Measurements from ENCODE around the gene TAB2. TPM values are rescaled to one million over a fixed set of nuclear protein-coding genes. Genes with fewer than 3 reads are reported as not detected.
A peak's percentile ranks its signal among the peaks of the same experiment; 100 is the strongest.
"Not testable (repeated sequence)": the region's sequence is repeated elsewhere in the genome, so short reads cannot be mapped to it uniquely, and the experiment has no call there.

The TAB2 gene
- polyA plus RNA-seq, 1 donor: 98.7 TPM

DNA sequence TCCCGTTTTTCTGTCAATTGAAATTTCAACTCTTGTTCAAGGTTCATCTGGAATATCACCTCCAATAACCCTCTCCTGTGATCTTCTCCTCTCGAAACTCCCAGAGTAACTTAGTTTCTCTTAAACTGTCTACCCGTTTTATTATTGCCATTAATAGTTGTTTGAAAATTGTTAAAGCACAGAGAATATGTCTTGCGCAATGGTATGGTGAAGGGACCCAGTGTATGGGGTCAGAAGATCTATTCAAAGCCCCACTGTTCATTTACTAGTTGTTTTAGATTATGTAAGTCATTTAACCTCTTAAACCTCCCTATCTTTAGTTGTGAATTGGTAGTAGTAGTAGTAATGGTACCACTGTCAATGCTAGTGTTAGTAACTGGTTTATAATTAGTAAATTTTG, 6.2 kb upstream of the TAB2 start:
- DNase-seq: no peak

DNA sequence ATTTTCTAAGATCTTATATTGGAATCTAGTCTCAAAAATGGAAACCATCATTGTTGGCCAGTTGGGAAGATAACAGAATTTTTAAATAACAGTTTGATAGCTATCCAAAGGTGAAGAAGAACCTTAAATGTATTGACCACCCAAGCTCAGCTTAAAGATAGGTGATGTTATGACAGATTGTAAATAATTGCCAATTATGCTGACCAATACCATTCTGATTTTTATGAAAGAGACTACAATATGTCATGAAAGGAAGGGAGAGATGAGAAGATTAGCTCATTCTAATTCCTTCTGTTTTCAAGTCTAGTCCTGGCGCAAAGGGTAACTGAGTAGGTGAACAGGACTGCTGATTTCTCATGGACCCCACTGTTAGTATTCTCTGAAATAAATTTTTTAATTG, 5.7 kb upstream of the TAB2 start:
- DNase-seq: no peak

DNA sequence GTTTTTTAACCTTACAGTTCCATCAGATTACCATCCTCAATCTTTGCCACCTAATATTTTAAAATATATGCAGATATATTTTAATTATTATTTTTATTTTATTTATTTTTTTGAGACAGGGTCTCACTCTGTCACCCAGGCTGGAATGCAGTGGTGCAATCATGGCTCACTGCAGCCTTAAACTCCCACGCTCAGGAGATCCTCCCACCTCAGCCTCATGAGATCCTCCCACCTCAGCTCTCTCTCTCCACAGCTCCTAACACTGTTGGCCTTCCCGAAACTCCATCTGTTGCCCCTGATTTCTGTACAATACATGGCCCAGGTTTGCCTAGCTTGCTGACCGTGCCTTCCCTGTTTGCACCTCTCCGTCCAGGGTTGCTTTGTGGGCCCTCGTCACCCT, 4.4 kb upstream of the TAB2 start:
- DNase-seq: no peak

GRCh38 chr6:149313861-149314260, 3.7 kb upstream of the TAB2 start:
- DNase-seq: no peak

DNA sequence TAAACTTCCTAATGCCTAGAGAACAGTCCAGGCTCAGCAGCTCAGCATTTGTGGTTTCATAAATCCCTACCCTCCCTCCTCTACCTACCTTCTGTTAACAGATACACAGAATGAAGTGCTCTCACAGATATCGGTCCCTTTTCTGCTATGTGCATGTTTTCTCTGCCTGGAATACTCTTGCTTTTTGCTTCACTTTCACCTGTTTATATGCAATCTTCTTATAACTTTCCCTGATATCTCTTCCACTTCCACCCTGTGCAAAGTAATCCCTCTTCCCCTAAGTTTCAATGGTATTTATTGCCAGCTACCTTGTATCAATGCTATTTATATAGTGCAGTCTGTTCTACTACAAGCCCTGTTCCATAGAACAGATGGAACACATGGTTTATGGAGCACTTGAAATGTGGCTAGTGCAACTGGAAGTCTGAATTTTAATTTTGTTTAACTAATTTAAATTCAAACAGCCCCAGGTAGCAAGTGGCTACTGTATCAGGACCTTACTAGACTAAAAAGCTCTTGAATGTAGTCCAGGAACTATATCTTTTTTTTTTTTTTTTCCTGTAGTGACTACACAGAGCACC, 3.1 kb upstream of the TAB2 start:
- DNase-seq: no peak

DNA sequence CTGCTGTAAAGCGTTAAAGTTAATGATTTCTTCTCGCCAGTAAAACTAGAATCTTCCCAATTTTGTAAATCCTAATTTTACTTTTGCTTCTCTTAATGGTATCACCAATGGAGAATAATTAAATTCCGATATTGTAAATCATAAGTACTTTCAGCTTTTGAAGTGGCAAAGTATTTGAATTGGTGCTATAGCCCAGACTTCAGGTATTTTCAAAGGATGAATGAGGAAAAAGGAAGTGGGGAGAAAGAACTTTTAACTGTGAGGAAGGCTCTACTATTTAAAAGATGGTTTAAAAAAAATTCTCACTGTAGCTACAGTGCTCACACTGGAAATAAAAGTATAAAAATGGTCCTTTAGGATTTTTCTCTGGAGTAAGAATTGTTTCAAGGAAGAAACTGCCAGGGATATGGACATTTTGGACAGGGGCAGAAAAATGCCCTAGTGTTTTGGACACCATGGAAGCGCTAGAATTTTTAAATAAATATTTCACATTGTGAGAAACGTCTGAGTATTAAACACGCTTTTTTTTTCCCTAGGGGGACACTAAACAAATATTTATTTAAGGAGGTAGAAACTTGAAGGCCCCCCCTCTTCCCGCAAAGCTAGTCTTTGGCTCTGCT, 1.3 kb upstream of the TAB2 start:
- DNase-seq: no peak

DNA sequence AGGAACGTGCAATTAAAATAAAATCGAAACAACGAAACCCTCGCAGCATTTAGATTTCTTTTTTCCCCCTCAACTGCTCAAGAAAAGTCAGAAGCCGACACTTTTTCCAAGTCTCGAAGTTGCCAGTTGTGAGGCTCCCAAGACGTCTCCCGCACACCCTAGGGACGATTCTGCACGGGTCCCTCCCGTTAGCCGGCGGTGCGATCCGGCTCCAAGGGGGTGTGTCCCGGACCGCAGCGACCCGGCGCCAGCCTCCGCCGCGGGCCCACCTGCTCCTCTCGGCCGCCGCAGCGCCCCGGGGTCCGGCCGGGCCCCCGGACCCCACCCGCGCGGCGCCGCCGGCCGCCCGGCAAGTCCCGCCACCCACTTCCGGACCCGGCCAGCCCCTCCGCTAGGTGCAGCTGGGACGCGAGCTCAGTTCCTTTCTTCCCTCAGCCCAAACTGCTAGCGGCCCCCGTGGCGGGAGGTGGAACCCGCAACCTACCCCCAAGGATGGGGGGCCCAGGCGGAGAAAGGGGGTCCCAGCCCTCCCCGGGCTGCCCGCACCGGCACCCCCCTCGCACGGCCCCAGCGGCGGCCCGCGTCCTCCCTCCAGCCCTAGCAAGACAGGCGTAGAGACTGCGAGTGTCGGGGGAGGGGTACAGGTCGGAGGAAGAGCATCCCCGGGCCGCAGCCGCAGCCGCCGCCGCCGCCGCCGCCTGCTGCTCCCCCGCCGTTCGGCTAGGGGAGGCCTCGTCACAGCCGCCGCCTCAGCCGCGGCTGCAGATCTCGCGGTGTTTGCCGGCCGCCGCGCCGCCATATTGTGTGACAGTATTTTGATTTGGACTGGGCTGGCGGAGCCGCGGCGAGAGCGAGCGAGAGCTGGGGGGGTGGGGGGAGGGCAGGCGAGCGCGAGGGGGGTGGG, 520 bp upstream of the TAB2 start:
- DNase-seq: peak; percentile 92

DNA sequence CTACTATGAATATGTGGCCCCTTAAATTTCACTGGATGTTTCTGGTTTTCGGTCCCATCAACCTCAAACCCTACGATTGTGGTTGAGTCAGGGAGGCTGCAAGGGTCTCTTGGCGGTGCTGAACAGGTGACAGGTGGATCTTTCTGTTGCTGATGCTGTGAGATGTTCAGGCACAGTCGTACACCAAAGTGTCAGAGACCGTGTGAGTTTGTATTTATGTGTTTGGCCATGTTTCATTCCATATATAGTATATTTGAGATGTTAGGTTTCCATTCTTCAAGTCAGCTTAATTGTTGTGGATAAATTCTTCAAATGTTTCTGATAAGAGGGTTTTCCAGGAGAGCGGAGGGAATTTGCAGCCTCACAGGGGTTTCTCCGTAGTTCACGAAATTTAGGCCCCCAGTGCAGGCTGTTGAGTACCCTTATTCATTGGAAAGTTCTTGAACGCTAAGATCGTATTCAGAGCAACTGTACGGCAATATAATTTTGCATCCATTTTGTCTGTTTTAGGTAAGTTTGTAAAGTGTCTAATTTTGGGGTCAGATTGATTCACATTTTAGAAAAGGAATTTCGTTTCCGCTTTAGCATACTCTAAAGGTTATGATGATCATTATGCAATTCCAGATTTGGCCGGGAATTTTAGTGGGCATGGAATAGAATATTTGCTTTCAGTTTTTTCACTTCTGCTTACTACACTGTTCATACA, 1.2 kb downstream of the TAB2 start:
- DNase-seq: no peak

DNA sequence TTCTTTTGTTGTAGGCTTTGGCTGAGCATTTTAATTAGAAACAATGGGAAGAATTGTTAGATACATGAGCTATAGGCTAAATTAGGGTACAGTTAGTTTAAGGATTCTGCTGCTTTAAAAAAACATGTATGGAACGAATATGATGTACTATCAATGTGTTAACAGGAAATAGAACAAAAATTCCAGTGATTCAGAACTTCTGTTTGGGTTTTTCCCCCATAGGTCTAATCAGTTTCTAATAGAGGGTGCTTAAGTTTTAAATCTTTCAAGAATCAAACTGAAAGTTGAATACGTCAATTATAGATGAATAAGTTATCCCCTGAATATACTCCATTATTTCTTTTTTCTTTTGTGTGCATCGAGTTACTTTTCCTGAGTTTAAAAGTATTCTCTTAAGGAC, 1.9 kb downstream of the TAB2 start:
- no peak for DNase-seq

- not testable (repeated sequence) for DNase-seq
Observed at GRCh38 chr6:149320016-149320415, 2.5 kb downstream of the TAB2 start.

- DNase-seq: no peak
Observed at GRCh38 chr6:149320796-149321195, 3.3 kb downstream of the TAB2 start.

DNA sequence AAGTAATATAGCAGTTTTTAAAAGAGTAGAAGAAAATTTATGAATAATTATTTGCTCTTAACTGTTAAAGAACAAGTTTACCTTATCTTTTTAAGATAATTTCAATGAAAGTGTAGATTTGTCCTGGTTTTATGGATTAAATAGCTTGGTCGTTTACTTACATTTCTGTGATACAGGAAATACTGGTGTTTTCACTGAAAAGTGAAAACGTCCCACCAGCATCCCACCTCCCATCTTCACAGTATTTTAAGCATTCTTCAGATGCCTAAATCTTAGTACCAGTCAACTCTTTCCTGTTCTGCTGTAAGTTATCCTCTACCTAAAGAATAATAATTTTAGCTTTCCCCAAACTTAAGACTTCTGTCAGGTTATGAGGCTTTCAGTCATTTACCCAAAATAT, 5.8 kb downstream of the TAB2 start:
- no peak for DNase-seq

GRCh38 chr6:149323925-149324324, 6.4 kb downstream of the TAB2 start:
- DNase-seq: no peak

DNA sequence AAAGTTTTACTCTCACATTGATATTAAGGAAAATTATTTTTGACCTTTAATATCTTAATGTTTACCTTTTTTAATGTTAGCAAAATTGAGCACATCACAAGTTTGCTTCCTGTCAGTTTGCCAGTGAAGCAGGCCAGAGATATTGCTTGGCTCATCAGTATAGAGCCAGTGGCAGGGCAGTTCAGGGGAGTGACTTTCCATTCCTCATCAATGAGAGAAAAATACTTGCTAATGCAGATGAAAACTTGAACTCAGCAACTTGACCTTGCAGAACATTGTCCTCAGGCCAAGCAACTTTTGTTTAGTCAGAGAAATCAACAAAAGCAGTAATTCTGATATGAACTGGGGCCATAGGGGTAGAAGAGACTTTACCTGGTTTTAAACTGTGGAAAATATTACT, 6.9 kb downstream of the TAB2 start:
- DNase-seq: no peak

DNA sequence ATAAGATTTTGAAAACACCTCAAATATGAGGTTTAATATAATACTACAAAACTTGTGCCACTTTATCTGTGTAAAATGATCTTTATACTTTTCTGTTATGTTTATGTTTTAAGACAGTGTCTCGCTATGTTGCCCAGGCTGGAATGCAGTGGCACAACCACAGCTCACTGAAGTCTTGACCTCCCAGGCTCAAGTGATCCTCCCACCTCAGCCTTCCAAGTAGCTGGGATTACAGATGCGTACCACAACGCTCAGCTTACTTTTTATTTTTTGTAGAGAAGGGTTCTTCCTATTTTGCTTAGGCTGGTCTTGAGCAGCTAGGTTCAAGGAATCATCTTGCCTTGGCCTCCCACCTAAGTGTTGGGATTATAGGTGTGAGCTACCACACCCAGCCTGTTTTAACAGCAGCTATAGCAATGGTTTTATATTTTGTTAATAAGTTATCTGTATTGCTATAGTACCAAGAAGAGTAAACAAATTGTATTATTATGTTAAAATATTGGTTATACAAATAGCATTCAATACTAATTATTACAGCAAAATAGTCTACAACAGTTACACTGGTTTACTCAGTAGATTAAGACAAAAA, 8.2 kb downstream of the TAB2 start:
- no peak for DNase-seq

GRCh38 chr6:149327638-149328037, 10.1 kb downstream of the TAB2 start:
- no peak for DNase-seq

- DNase-seq: no peak
Observed at GRCh38 chr6:149328083-149328482, 10.6 kb downstream of the TAB2 start.

DNA sequence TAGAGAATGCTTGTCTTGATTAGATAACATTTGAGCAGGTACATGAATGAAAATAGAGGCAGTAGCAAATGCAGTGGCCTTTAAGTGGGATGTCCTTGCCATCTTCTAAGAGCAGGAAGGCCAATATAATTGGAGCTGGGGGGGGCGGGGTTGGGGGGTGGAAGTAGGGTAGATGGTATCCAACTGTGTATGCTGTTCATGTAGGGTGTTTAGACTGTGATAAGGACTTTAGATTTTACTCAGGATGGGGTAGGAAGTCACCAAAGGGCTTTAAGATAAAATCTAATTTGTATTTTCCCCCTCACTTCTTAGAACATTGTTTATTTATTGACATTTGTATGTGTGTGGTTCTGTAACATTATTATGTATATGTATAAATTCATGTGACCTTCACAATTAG, 12.0 kb downstream of the TAB2 start:
- no peak for DNase-seq

GRCh38 chr6:149330133-149330532, 12.6 kb downstream of the TAB2 start:
- DNase-seq: no peak

DNA sequence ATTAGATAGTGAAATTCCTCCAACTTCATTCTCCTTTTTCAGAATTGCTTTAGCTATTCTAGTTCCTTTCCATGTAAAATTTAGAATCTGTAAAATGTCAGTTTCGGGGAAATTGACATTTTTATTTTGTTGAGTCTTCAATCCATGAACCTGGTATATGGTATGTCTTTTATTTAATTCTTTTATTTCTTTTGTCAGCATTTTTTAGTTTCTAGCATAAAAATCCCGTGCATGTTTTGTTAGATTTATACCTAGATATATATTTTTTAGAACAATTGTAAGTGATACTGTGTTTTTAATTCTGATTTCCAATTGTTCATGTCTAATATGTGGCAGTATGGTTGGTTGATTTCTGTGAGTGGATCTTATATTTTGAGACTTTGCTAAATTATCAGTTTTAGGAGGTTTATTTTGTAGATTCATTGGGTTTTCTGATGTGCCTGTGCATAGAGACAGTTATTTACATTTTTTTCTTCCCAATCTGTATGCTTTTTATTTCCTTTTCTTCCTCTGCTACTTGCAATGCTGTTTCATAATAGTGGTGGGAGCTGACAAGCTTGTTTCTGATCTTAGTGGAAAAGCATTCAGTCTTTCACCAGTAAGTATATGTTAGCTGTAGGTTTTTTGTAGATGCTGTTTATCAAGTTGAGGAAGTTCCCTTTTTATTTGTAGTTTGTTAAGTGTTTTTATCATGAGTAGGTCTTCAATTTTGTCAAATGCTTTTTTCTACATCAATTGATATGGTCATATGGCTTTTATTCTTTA, 13.7 kb downstream of the TAB2 start:
- DNase-seq: no peak

GRCh38 chr6:149331871-149332270, 14.4 kb downstream of the TAB2 start:
- DNase-seq: no peak

Data from left kidney (tissue), 2 donors.